ENCODE measurements around the gene MRPS34.

Gene MRPS34

DNA sequence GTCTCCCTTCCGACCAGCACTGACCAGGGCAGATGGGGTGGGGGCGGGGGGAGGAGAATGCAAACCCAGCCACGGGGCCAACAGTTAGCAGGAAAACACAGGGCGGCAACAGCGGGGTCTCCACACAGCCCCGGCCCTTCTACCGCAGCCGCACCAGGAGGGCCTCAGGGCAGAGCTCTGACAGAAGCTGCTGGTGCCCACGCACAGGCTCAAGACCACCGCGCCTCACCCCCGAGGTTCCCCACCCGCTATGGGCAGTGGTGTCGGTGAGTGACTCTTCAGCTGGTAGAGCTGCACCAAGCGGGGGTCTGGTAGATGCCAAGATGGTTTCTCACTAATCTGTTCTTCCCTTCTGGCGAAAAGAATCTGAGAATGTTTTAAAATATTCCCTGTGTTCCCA lies 37.6 kb upstream of the MRPS34 start:
- Histone ChIP-seq H3K4me1 (ENCODE audit: control insufficient read depth, insufficient read depth, low read length) (no peaks in the 10 kb centered on the region), H3K27ac (ENCODE audit: extremely low read depth, low read depth, low read length) (no peak overlapping the region), H3K4me3 (ENCODE audit: low read depth, low read length) (no peak overlapping the region), H3K36me3 (ENCODE audit: control insufficient read depth in 2 of 2, insufficient read depth in 1 of 2, low read length in 2 of 2) (peaks cover 21 to 63% of the 10 kb centered on the region in 2 experiments; a peak in 2 of 3 replicates), H3K9me3 (ENCODE audit: control insufficient read depth, insufficient read depth, low read depth, low read length) (no peaks in the 10 kb centered on the region)
- TF ChIP-seq, protein P1, sequence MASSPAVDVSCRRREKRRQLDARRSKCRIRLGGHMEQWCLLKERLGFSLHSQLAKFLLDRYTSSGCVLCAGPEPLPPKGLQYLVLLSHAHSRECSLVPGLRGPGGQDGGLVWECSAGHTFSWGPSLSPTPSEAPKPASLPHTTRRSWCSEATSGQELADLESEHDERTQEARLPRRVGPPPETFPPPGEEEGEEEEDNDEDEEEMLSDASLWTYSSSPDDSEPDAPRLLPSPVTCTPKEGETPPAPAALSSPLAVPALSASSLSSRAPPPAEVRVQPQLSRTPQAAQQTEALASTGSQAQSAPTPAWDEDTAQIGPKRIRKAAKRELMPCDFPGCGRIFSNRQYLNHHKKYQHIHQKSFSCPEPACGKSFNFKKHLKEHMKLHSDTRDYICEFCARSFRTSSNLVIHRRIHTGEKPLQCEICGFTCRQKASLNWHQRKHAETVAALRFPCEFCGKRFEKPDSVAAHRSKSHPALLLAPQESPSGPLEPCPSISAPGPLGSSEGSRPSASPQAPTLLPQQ (tag by site-specific recombination; IDR thresholded peaks at IDR 0.05): no peak
- TF ChIP-seq, protein P2, sequence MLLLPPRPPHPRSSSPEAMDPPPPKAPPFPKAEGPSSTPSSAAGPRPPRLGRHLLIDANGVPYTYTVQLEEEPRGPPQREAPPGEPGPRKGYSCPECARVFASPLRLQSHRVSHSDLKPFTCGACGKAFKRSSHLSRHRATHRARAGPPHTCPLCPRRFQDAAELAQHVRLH (tag by site-specific recombination; IDR thresholded peaks at IDR 0.05): no peak
- TF ChIP-seq ZFP41 (tag by site-specific recombination; IDR thresholded peaks at IDR 0.05; ENCODE audit: borderline replicate concordance) (no peak), ZNF112 (tag by site-specific recombination; IDR thresholded peaks at IDR 0.05) (no peak), EGR2 (tag by site-specific recombination; IDR thresholded peaks at IDR 0.05; ENCODE audit: low read depth) (no peak), ZEB2 (tag by site-specific recombination; IDR thresholded peaks at IDR 0.05) (no peak), ZNF132 (tag by site-specific recombination; IDR thresholded peaks at IDR 0.05; ENCODE audit: borderline replicate concordance) (no peak), ZNF202 (tag by site-specific recombination; IDR thresholded peaks at IDR 0.05; ENCODE audit: borderline replicate concordance) (no peak), ZNF555 (tag by site-specific recombination; conservative IDR thresholded peaks at IDR 0.05) (no peak), ZNF629 (tag by site-specific recombination; IDR thresholded peaks at IDR 0.05) (no peak), ZNF658 (tag by site-specific recombination; IDR thresholded peaks at IDR 0.05) (no peak), ZBTB48 (tag by site-specific recombination; IDR thresholded peaks at IDR 0.05) (no peak), ZNF274 (IDR thresholded peaks at IDR 0.05; ENCODE audit: low read length) (no peak), ZNF274 (tag by site-specific recombination; IDR thresholded peaks at IDR 0.05; ENCODE audit: borderline replicate concordance) (no peak), ZBTB20 (tag by site-specific recombination; IDR thresholded peaks at IDR 0.05) (no peak)
- TF ChIP-seq, protein P3, sequence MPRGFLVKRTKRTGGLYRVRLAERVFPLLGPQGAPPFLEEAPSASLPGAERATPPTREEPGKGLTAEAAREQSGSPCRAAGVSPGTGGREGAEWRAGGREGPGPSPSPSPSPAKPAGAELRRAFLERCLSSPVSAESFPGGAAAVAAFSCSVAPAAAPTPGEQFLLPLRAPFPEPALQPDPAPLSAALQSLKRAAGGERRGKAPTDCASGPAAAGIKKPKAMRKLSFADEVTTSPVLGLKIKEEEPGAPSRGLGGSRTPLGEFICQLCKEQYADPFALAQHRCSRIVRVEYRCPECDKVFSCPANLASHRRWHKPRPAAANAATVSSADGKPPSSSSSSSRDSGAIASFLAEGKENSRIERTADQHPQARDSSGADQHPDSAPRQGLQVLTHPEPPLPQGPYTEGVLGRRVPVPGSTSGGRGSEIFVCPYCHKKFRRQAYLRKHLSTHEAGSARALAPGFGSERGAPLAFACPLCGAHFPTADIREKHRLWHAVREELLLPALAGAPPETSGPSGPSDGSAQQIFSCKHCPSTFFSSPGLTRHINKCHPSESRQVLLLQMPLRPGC (tag by site-specific recombination; IDR thresholded peaks at IDR 0.05): no peak
- TF ChIP-seq, protein P4, sequence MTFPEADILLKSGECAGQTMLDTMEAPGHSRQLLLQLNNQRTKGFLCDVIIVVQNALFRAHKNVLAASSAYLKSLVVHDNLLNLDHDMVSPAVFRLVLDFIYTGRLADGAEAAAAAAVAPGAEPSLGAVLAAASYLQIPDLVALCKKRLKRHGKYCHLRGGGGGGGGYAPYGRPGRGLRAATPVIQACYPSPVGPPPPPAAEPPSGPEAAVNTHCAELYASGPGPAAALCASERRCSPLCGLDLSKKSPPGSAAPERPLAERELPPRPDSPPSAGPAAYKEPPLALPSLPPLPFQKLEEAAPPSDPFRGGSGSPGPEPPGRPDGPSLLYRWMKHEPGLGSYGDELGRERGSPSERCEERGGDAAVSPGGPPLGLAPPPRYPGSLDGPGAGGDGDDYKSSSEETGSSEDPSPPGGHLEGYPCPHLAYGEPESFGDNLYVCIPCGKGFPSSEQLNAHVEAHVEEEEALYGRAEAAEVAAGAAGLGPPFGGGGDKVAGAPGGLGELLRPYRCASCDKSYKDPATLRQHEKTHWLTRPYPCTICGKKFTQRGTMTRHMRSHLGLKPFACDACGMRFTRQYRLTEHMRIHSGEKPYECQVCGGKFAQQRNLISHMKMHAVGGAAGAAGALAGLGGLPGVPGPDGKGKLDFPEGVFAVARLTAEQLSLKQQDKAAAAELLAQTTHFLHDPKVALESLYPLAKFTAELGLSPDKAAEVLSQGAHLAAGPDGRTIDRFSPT (tag by site-specific recombination; IDR thresholded peaks at IDR 0.05): no peak
- TF ChIP-seq, protein P5, sequence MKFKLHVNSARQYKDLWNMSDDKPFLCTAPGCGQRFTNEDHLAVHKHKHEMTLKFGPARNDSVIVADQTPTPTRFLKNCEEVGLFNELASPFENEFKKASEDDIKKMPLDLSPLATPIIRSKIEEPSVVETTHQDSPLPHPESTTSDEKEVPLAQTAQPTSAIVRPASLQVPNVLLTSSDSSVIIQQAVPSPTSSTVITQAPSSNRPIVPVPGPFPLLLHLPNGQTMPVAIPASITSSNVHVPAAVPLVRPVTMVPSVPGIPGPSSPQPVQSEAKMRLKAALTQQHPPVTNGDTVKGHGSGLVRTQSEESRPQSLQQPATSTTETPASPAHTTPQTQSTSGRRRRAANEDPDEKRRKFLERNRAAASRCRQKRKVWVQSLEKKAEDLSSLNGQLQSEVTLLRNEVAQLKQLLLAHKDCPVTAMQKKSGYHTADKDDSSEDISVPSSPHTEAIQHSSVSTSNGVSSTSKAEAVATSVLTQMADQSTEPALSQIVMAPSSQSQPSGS (tag by site-specific recombination; IDR thresholded peaks at IDR 0.05; ENCODE audit: low read depth): no peak
- CTCF ChIA-PET: interaction anchor here (0.6 to 1.3 kb wide), 5 partner anchors 23 to 98 kb away, joined by 3 to 4 read pairs (median 3); partner anchors contain the start of genes NUBP2 and SPSB3
- POLR2A ChIA-PET: no interaction called here

DNA sequence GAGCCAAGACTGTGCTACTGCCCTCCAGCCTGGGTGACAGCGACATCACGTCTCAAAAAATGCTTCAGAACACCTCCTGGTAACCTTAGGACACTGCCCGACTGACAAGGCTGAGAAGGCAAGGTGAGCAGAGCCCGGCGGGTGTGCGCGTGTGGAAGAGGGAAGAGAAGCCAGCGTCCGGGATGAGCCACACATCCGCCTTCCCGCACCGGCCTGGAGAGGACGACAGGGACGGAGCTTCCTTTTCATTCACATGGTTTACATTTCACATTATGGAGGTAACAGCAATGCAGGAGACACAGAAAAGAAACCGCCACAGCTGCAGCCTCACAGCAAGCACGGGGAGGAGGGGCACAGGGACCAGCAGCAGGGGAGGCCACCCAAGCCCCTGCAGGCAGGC lies 37.2 kb upstream of the MRPS34 start:
- H3K4me3 ChIP-seq (ENCODE audit: low read depth, low read length): no peak overlapping the region
- H3K9me3 ChIP-seq (ENCODE audit: control insufficient read depth, insufficient read depth, low read depth, low read length): no peaks in the 10 kb centered on the region
- H3K36me3 ChIP-seq (ENCODE audit: control insufficient read depth in 2 of 2, insufficient read depth in 1 of 2, low read length in 2 of 2): peaks cover 21 to 62% of the 10 kb centered on the region in 2 experiments; a peak in 2 of 3 replicates
- no peaks in the 10 kb centered on the region for H3K4me1 ChIP-seq (ENCODE audit: control insufficient read depth, insufficient read depth, low read length)
- ChIA-PET CTCF (interaction anchor here (0.7 to 1.3 kb wide), 2 partner anchors 31 to 99 kb away, joined by 3 to 4 read pairs; no protein-coding TSS in a partner anchor), POLR2A (no interaction called here)
- TF ChIP-seq ZNF302 (tag by site-specific recombination; IDR thresholded peaks at IDR 0.05; ENCODE audit: low read depth): no peak
- TF ChIP-seq, protein P6, sequence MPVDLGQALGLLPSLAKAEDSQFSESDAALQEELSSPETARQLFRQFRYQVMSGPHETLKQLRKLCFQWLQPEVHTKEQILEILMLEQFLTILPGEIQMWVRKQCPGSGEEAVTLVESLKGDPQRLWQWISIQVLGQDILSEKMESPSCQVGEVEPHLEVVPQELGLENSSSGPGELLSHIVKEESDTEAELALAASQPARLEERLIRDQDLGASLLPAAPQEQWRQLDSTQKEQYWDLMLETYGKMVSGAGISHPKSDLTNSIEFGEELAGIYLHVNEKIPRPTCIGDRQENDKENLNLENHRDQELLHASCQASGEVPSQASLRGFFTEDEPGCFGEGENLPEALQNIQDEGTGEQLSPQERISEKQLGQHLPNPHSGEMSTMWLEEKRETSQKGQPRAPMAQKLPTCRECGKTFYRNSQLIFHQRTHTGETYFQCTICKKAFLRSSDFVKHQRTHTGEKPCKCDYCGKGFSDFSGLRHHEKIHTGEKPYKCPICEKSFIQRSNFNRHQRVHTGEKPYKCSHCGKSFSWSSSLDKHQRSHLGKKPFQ (tag by site-specific recombination; IDR thresholded peaks at IDR 0.05): no peak
- no peak overlapping the region for H3K27ac ChIP-seq (ENCODE audit: extremely low read depth, low read depth, low read length)
